OCI-M1 (cell line): ENCODE measurements around the gene CAMSAP3.

ENCODE experiments used
- DNase-seq: peaks from one replicate; lab custom pipeline; 2025; lab: John Stamatoyannopoulos, UW

The CAMSAP3 gene

GRCh38 chr19:7648265-7649014, 52.8 kb downstream of the CAMSAP3 start:
- DNase-seq, result no peak

GRCh38 chr19:7650148-7650547, 54.5 kb downstream of the CAMSAP3 start:
- no peak for DNase-seq

DNA sequence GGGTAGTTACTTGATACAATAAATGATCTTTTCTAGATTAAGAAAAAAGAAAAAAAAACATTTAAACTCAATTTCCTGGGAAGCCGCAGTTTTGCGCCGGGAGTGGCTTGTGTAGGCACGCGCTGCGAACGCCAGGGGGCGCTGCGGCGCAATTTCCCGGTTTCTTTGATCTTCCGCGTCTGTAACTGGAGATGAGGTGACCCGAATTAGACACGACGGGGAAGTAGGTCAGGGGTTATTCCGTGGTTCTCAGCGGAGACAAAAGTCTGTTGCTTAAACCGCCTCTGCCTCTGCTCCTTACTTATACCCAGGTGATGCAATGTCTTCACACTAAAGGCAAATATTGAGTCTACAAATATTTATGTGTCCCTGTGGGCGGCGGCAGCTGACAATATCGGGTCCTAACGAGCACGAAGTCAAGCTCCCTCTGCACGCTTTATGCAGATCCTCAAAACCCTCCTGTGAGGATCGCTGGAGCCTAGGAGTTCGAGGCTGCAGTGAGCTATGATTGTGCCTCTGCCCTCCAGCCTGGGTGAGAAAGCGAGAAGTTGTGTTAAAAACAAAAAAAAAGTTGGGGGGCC, 56.5 kb downstream of the CAMSAP3 start:
- peak; percentile 89 for DNase-seq

DNA sequence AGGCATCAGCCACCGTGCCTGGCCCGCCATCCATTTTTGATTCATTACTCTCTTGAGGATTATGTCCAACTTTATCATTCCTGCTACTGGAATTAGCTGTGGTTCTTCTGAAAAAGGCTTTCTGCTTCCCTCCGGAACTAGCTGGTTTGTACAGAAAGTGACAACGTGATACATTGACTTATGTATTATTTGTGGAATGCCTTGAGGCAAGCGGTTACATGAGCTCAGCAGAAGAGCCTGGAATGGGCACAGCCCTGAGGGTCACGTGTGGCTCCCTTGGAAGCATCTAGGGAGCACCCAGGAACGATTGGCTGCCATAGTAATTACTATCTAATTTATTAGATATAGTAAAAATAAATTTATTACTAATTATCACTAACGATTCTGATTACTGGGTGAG, 58.7 kb downstream of the CAMSAP3 start:
- no peak for DNase-seq

GRCh38 chr19:7655581-7655980, 59.9 kb downstream of the CAMSAP3 start:
- DNase-seq, result no peak

DNA sequence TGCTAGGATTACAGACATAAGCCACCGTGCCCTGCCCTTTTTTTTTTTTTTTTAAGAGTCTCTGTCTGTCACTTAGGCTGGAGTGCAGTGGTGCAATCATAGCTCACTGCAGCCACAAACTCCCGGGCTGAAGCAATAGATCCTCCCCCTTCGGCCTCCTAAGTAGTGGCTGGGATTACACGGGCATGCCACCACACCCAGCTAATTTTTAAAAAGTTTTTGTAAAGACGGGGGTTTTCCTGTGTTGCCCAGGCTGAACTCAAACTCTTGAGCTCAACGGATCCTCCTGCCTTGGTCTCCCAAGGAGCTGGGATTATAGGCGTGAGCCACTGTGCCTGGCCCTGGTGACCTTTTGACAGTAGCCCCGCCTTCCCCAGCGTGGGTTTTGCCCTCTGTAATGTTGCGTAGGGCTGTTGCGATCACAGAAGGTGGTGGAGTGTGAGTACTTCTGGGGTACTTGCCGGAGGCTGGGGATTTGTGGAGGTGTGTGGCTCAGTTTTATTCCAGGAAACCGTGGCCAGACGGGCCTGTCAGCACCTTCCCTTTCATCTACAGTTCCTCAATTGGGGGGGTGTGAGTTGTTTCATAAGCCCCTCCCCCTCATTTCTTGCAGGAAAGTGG, 61.6 kb downstream of the CAMSAP3 start:
- peak; percentile 46 for DNase-seq

DNA sequence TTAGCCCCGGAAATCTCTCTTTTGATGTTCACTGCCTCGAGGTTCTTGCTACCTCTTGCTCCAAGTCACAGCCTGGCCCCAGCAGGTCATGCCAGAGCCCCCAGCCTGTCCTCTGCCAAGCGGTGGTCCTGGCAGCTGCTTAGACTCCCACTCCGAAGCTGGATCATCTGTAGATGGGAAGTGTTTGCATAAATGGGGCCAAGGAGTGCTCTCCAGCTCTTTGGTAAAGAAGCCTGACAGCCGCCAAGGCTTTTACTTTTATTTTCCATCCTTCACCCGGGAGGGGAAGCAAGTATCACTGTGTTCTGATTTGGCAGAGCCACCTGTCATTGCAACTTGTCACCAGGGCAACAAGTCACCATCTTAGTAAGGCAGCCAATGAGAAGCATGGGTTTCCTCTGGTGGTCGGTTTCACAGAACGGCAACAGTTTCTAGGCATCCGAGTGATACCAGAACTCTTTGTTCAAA, 62.6 kb downstream of the CAMSAP3 start:
- no peak for DNase-seq

DNA sequence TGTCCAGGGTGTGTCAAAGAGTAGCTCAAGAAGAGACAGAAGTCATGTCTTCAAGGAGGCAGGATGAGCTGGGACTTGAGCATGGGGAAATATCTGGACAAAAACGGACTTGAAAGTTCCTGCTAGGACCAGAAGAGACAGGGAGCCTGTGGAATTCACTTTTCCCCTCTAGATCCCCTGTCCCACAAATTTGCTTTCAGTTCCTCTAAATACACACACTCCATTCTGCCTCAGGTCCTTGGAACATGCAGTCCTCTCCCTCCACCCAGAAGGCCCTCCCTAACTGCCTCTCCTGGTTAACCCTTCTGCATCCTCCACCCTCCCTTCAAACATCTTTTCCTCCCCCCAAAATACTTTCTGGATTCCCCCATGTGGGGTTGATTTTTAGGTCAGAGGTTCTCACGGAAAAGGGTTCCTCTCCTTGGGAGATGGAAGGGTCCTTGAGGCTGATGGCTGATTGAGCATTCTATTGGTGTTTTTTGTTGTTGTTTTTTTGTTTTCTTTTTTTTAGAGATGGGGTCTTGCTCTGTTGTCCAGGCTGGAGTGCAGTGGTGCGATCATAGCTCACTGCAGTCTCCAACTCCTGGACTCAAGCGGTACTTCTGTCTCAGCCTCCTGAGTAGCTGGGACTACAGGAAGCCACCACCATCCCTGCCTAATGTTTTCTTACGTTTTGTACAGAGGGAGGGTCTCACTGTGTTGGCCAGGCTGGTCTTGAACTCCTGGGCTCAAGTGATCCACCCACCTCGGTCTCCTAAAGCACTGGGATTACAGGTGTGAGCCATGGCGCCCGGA, 66.3 kb downstream of the CAMSAP3 start:
- no peak for DNase-seq

GRCh38 chr19:7662657-7663056, 67.0 kb downstream of the CAMSAP3 start:
- DNase-seq, result no peak

- DNase-seq, result no peak
These were observed 68.0 kb downstream of the CAMSAP3 start for GRCh38 chr19:7663706-7664105.

GRCh38 chr19:7665076-7665475, 69.4 kb downstream of the CAMSAP3 start:
- no peak for DNase-seq
